Endothelial cell of umbilical vein (primary cell): ENCODE data around the gene USP31. TPM values are rescaled to one million over a fixed set of nuclear protein-coding genes. Genes with fewer than 3 reads are reported as not detected.

Experiments used
- BruUV-seq: library from RNA; stranded (reverse); fragments of 400-500 nt; replicated peaks from 2 replicates; lab custom pipeline; 2021; lab: Mats Ljungman, UMichigan
- CTCF ChIA-PET: fragments of 300-600, 350-600 bp; sonication (Branson Sonifier 250); formaldehyde crosslinking; loops from one replicate; lab custom pipeline; 2021; ENCODE audit warnings: antibody characterized with exemption, inconsistent platforms; lab: Charles Lee
- POLR2A ChIA-PET: fragments of 300-600, 350-600 bp; sonication (Branson Sonifier 250); formaldehyde crosslinking; loops from one replicate; lab custom pipeline; 2021; ENCODE audit warnings: antibody characterized with exemption, inconsistent platforms; lab: Charles Lee
- DNase-seq: peaks from one replicate; pipeline ENCODE4 v3.0.0-alpha.2; 2011; ENCODE audit warnings: low read depth, low spot score
- FAIRE-seq: peaks from 2 replicates; lab custom pipeline; 2011; peaks lifted over from hg19 to GRCh38; lab: Jason Lieb, UNC
- H2AFZ ChIP-seq: 2 replicates; pipeline ENCODE4 v1.6.0; 2012; ENCODE audit warnings: low read depth, low read length, control low read depth, inconsistent platforms
- H3K27ac ChIP-seq: 2 replicates; pipeline ENCODE4 v1.5.1; 2011; ENCODE audit warnings: low read depth, mild to moderate bottlenecking, control low read depth, low read length, moderate library complexity; ENCODE audit not compliant: insufficient read depth
- H3K27me3 ChIP-seq, 2 experiments: 2 replicates each; pipeline versions ENCODE4 v1.6.0 to v1.6.1; 2011; ENCODE audit warnings: low read length in 2 of 2, mixed read lengths in 1 of 2; ENCODE audit not compliant: control insufficient read depth in 2 of 2, insufficient read depth in 2 of 2
- H3K36me3 ChIP-seq, 2 experiments: 2 replicates in 1 of 2; 3 replicates in 1 of 2; pipeline ENCODE4 v1.5.1; 2011; ENCODE audit warnings: low read length in 2 of 2, mild to moderate bottlenecking in 1 of 2, moderate library complexity in 1 of 2; ENCODE audit not compliant: control insufficient read depth in 2 of 2, insufficient read depth in 2 of 2; ENCODE audit errors: extremely low read depth in 1 of 2
- H3K4me1 ChIP-seq: 3 replicates; pipeline ENCODE4 v1.5.1; 2011; ENCODE audit warnings: mild to moderate bottlenecking, low read length; ENCODE audit not compliant: control insufficient read depth, insufficient read depth; ENCODE audit errors: extremely low read depth
- H3K4me2 ChIP-seq: 2 replicates; pipeline ENCODE4 v1.6.1; 2011; ENCODE audit warnings: low read length, control low read depth, mixed read lengths; ENCODE audit not compliant: insufficient read depth
- H3K4me3 ChIP-seq, 3 experiments: fragments of 200-600 bp in 1 of 3; sonication (generic), shearing (Covaris generic) in 1 of 3; replicated peaks in 1 of 3; 2 replicates each; pipeline ENCODE4 v1.5.1; 2011 to 2016; ENCODE audit warnings: control low read depth in 3 of 3, low read length in 3 of 3, mild to moderate bottlenecking in 2 of 3, inconsistent platforms in 1 of 3, low read depth in 1 of 3, moderate library complexity in 1 of 3; ENCODE audit not compliant: insufficient read depth in 1 of 3
- H3K79me2 ChIP-seq: 2 replicates; pipeline ENCODE4 v1.6.0; 2012; ENCODE audit warnings: low read length, inconsistent platforms; ENCODE audit not compliant: control insufficient read depth, insufficient read depth
- H3K9ac ChIP-seq: replicated peaks from 2 replicates; pipeline ENCODE3; 2011; ENCODE audit warnings: low read length, control low read depth; ENCODE audit not compliant: insufficient read depth; ENCODE audit errors: extremely low read depth
- H3K9me1 ChIP-seq: replicated peaks from 3 replicates; pipeline ENCODE4 v1.6.0; 2011; ENCODE audit warnings: mild to moderate bottlenecking, low read length; ENCODE audit not compliant: control insufficient read depth, insufficient read depth; ENCODE audit errors: extremely low read depth
- H3K9me3 ChIP-seq: replicated peaks from 2 replicates; pipeline ENCODE4 v1.5.1; 2012; ENCODE audit warnings: low read length, inconsistent platforms; ENCODE audit not compliant: control insufficient read depth, insufficient read depth
- H4K20me1 ChIP-seq: replicated peaks from 2 replicates; pipeline ENCODE3; 2011; ENCODE audit warnings: mild to moderate bottlenecking, low read length; ENCODE audit not compliant: control insufficient read depth, insufficient read depth; ENCODE audit errors: extremely low read depth
- EZH2 ChIP-seq: IDR thresholded peaks from 2 replicates; pipeline ENCODE4 v1.6.1; 2012; ENCODE audit warnings: borderline replicate concordance, low read depth, mild to moderate bottlenecking, moderate library complexity, low read length, inconsistent platforms; ENCODE audit not compliant: severe bottlenecking
- FOS ChIP-seq: IDR thresholded peaks from 2 replicates; pipeline ENCODE4 v1.6.1; 2011; ENCODE audit warnings: mild to moderate bottlenecking, low read length, moderate library complexity, borderline replicate concordance; ENCODE audit not compliant: insufficient read depth
- GATA2 ChIP-seq: IDR thresholded peaks from 2 replicates; pipeline ENCODE4 v1.7.0; 2011; ENCODE audit warnings: low read depth, mild to moderate bottlenecking, moderate library complexity, mixed read lengths, low read length; ENCODE audit not compliant: insufficient read length, insufficient read depth
- JUN ChIP-seq: IDR thresholded peaks from 2 replicates; pipeline ENCODE4 v1.6.1; 2011; ENCODE audit warnings: borderline replicate concordance, low read depth; ENCODE audit not compliant: insufficient read length, insufficient read depth
- MYC ChIP-seq: IDR thresholded peaks from one replicate; pipeline ENCODE4 v1.6.1; 2011; ENCODE audit warnings: mild to moderate bottlenecking, low read depth, low read length
- POLR2A ChIP-seq: IDR thresholded peaks from 2 replicates; pipeline ENCODE4 v1.6.1; 2012; ENCODE audit warnings: low read depth, mild to moderate bottlenecking, control low read depth, low read length
- POLR2AphosphoS5 ChIP-seq: IDR thresholded peaks from 2 replicates; pipeline ENCODE4 v1.6.1; 2012; ENCODE audit warnings: low read depth, mild to moderate bottlenecking, control low read depth, low read length, moderate library complexity; ENCODE audit not compliant: insufficient read depth
- dilution Hi-C: fragments of 300-500 bp; cut with MboI; formaldehyde crosslinking; loops from one replicate; pipeline ENCODE4 v1.15.0; 2019; ENCODE audit warnings: low sequenced_read_pairs; ENCODE audit not compliant: extremely low pct_ligation_motif_present
- intact Hi-C: fragments of 100-400 bp; cut with micrococcal nuclease; formaldehyde crosslinking; loops from one replicate; pipeline ENCODE4 v1.10.0; 2022
- polyA plus RNA-seq, 4 experiments: library from polyadenylated mRNA; depleted of rRNA in 3 of 4; stranded (reverse) in 3 of 4; unstranded in 1 of 4; fragments of >200 nt; gene quantifications; 2 replicates each; pipeline versions ENCODE4 v1.2.1 to v1.2.3, GENCODE V29; 2011 to 2012; ENCODE audit warnings: missing spikeins in 1 of 4
- total RNA-seq: library from RNA; stranded (reverse); gene quantifications from 2 replicates; pipeline ENCODE4 v1.2.3, GENCODE V29; 2021
- TF ChIP-seq, protein P1 (sequence below): IDR thresholded peaks from 2 replicates; pipeline ENCODE4 v1.6.1; 2011; ENCODE audit not compliant: insufficient read depth, insufficient read length
- TF ChIP-seq, protein P2 (sequence below), 2 donors: IDR thresholded peaks; 1 replicate in 1 of 2; 2 replicates in 1 of 2; pipeline ENCODE4 v1.5.1; 2011; ENCODE audit warnings: low read length in 2 of 2, mild to moderate bottlenecking in 2 of 2, moderate library complexity in 2 of 2, control low read depth in 1 of 2, inconsistent platforms in 1 of 2, low read depth in 1 of 2; ENCODE audit not compliant: insufficient read depth in 1 of 2; ENCODE audit errors: extremely low read depth in 1 of 2

The USP31 gene
- total and polyA plus RNA-seq, 2 donors (not counting 3 experiments of a cell fraction or from before 2014, with no cell fraction given): 14.5 to 42.4 TPM

GRCh38 chr16:23110257-23110899, 38.9 kb downstream of the USP31 start:
- ChIA-PET POLR2A (no interaction called here), CTCF (interaction anchor here (2.0 kb wide), 1 partner anchor 39 kb away, joined by 5 read pairs; no protein-coding TSS in a partner anchor)
- no peak overlapping the region for H2AFZ ChIP-seq
- BruUV-seq: no TSS peak
- no peak overlapping the region for H3K4me2 ChIP-seq
- peaks cover 3 to 8% of the 10 kb centered on the region in 2 experiments for H3K36me3 ChIP-seq
- H3K79me2 ChIP-seq: peaks cover 51% of the 10 kb centered on the region
- FAIRE-seq: no peak
- peaks cover 2% of the 10 kb centered on the region for H4K20me1 ChIP-seq
- intact Hi-C loops: no loop called here
- H3K4me3 ChIP-seq: no peak overlapping the region
- no peaks in the 10 kb centered on the region for H3K27me3 ChIP-seq
- dilution Hi-C loops: no loop called here
- H3K9me1 ChIP-seq: no peaks in the 10 kb centered on the region
- DNase-seq: no peak
- TF ChIP-seq, protein P1, sequence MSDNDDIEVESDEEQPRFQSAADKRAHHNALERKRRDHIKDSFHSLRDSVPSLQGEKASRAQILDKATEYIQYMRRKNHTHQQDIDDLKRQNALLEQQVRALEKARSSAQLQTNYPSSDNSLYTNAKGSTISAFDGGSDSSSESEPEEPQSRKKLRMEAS: no peak
- TF ChIP-seq EZH2 (no peak), MYC (no peak), FOS (no peak), GATA2 (no peak), POLR2A (no peak), JUN (no peak), POLR2AphosphoS5 (no peak)
- TF ChIP-seq, protein P2, sequence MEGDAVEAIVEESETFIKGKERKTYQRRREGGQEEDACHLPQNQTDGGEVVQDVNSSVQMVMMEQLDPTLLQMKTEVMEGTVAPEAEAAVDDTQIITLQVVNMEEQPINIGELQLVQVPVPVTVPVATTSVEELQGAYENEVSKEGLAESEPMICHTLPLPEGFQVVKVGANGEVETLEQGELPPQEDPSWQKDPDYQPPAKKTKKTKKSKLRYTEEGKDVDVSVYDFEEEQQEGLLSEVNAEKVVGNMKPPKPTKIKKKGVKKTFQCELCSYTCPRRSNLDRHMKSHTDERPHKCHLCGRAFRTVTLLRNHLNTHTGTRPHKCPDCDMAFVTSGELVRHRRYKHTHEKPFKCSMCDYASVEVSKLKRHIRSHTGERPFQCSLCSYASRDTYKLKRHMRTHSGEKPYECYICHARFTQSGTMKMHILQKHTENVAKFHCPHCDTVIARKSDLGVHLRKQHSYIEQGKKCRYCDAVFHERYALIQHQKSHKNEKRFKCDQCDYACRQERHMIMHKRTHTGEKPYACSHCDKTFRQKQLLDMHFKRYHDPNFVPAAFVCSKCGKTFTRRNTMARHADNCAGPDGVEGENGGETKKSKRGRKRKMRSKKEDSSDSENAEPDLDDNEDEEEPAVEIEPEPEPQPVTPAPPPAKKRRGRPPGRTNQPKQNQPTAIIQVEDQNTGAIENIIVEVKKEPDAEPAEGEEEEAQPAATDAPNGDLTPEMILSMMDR (IDR thresholded peaks at IDR 0.05; ENCODE audit: extremely low read depth in 1 of 2, insufficient read depth in 1 of 2, low read depth in 1 of 2, low read length in 2 of 2): no peak
- no peaks in the 10 kb centered on the region for H3K9me3 ChIP-seq
- H3K27ac ChIP-seq: no peak overlapping the region
- no peaks in the 10 kb centered on the region for H3K4me1 ChIP-seq
- no peak overlapping the region for H3K9ac ChIP-seq
